Prostate gland (tissue), 2 donors: ENCODE measurements around the gene GLE1.

Source experiments
- POLR2AphosphoS5 ChIP-seq: sonication (generic); formaldehyde crosslinking; IDR thresholded peaks from one replicate; pipeline ENCODE4 v1.6.1; 2017; ENCODE audit warnings: antibody characterized with exemption
- TF ChIP-seq, protein P1 (sequence below), 4 experiments: fragments of 200-600 bp in 2 of 4; fragments of 450-650 bp in 2 of 4; sonication (generic) in 2 of 4; IDR thresholded peaks; 1 replicate in 3 of 4; 2 replicates in 1 of 4; pipeline ENCODE4 v1.5.1; 2016 to 2019; ENCODE audit warnings: antibody characterized with exemption in 4 of 4, mild to moderate bottlenecking in 2 of 4, moderate library complexity in 2 of 4

DNA sequence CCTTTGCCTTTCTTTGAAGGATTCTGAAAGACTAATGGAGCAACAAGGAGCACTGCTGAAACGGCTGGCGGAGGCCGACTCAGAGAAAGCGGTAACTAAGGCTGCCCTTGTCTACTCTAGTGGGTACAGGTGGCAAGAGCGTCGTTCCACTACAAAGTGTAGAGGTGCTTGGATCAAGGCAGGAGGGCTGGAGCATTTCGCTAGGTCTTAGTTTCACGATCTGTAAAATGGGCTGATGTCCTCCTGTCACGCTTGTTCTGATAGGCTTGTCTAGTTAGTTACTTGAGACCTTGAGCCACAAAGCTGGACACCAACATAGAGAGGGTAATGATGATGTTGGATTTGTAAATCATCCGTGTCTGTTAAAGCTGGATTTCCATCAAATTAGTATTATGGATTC lies 23.0 kb upstream of the GLE1 start:
- TF ChIP-seq, protein P1, sequence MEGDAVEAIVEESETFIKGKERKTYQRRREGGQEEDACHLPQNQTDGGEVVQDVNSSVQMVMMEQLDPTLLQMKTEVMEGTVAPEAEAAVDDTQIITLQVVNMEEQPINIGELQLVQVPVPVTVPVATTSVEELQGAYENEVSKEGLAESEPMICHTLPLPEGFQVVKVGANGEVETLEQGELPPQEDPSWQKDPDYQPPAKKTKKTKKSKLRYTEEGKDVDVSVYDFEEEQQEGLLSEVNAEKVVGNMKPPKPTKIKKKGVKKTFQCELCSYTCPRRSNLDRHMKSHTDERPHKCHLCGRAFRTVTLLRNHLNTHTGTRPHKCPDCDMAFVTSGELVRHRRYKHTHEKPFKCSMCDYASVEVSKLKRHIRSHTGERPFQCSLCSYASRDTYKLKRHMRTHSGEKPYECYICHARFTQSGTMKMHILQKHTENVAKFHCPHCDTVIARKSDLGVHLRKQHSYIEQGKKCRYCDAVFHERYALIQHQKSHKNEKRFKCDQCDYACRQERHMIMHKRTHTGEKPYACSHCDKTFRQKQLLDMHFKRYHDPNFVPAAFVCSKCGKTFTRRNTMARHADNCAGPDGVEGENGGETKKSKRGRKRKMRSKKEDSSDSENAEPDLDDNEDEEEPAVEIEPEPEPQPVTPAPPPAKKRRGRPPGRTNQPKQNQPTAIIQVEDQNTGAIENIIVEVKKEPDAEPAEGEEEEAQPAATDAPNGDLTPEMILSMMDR (IDR thresholded peaks at IDR 0.05), result no peak
- TF ChIP-seq POLR2AphosphoS5, result no peak
